Caco-2 (cell line): ENCODE measurements around the gene GRK5. TPM values are rescaled to one million over a fixed set of nuclear protein-coding genes. Genes with fewer than 3 reads are reported as not detected.

Source experiments
- BruUV-seq: library from RNA; stranded (reverse); fragments of 400-500 nt; replicated peaks from 2 replicates; lab custom pipeline; 2021; lab: Mats Ljungman, UMichigan
- CTCF ChIA-PET: fragments of 300-600 bp; sonication (Branson Sonifier 250); formaldehyde crosslinking; loops from one replicate; lab custom pipeline; 2022; ENCODE audit warnings: antibody characterized with exemption; lab: Charles Lee
- POLR2A ChIA-PET: fragments of 300-600 bp; sonication (Branson Sonifier 250); formaldehyde crosslinking; loops from one replicate; lab custom pipeline; 2022; ENCODE audit warnings: antibody characterized with exemption; lab: Charles Lee
- DNase-seq, 2 experiments: peaks; one replicate each; pipeline versions ENCODE4 v3.0.0 to v3.0.0-alpha.2; 2020 to 2022
- H3K27me3 ChIP-seq: replicated peaks from 2 replicates; pipeline ENCODE4 v1.6.0; 2011; ENCODE audit warnings: low read length; ENCODE audit not compliant: control insufficient read depth, insufficient read depth
- H3K36me3 ChIP-seq: 2 replicates; pipeline ENCODE4 v1.5.1; 2011; ENCODE audit warnings: low read length; ENCODE audit not compliant: control insufficient read depth, insufficient read depth
- H3K4me1 ChIP-seq: fragments of 250-450 bp; sonication (Bioruptor Pico); 2 replicates; pipeline ENCODE4 v1.5.1; 2020; ENCODE audit warnings: mild to moderate bottlenecking
- H3K4me3 ChIP-seq: 2 replicates; pipeline ENCODE4 v1.5.1; 2011; ENCODE audit warnings: low read depth, mild to moderate bottlenecking, control low read depth, low read length
- H3K9me3 ChIP-seq: fragments of 250-450 bp; sonication (Bioruptor Pico); 2 replicates; pipeline ENCODE4 v1.5.1; 2020; ENCODE audit warnings: mild to moderate bottlenecking, moderate library complexity
- H3K27ac Mint-ChIP-seq: one replicate; pipeline ENCODE4 v1.8.0; 2022; ENCODE audit warnings: mixed read lengths; ENCODE audit not compliant: unreplicated experiment
- H3K27me3 Mint-ChIP-seq: one replicate; pipeline ENCODE4 v1.8.0; 2022; ENCODE audit warnings: mixed read lengths; ENCODE audit not compliant: insufficient read depth, unreplicated experiment
- H3K36me3 Mint-ChIP-seq: one replicate; pipeline ENCODE4 v1.8.0; 2022; ENCODE audit warnings: mild to moderate bottlenecking, mixed read lengths; ENCODE audit not compliant: insufficient read depth, unreplicated experiment
- H3K4me1 Mint-ChIP-seq: one replicate; pipeline ENCODE4 v1.8.0; 2022; ENCODE audit warnings: low read depth, mixed read lengths; ENCODE audit not compliant: unreplicated experiment
- H3K4me3 Mint-ChIP-seq: one replicate; pipeline ENCODE4 v1.8.0; 2022; ENCODE audit warnings: mild to moderate bottlenecking, moderate library complexity, mixed read lengths; ENCODE audit not compliant: unreplicated experiment
- H3K9me3 Mint-ChIP-seq: one replicate; pipeline ENCODE4 v1.8.0; 2022; ENCODE audit warnings: mixed read lengths; ENCODE audit not compliant: unreplicated experiment
- CTCF ChIP-seq, 2 experiments: fragments of 200-600 bp in 1 of 2; IDR thresholded peaks; 1 replicate in 1 of 2; 2 replicates in 1 of 2; pipeline versions ENCODE4 v1.5.1 to v1.8.0; 2011 to 2022; ENCODE audit warnings: antibody characterized with exemption in 1 of 2, control low read depth in 1 of 2, inconsistent platforms in 1 of 2, low read depth in 1 of 2, low read length in 1 of 2, mild to moderate bottlenecking in 1 of 2, moderate library complexity in 1 of 2; ENCODE audit not compliant: insufficient read depth in 1 of 2, severe bottlenecking in 1 of 2, unreplicated experiment in 1 of 2
- intact Hi-C: fragments of 100-400 bp; cut with micrococcal nuclease; formaldehyde crosslinking; loops from one replicate; pipeline ENCODE4 v1.10.0; 2022; ENCODE audit not compliant: unreplicated experiment
- total RNA-seq: library from RNA; stranded (reverse); gene quantifications from 2 replicates; pipeline ENCODE4 v1.2.3, GENCODE V29; 2022

The GRK5 gene
- total RNA-seq, 1 experiment from 2014 or later, result 7.7 TPM

- Mint-ChIP-seq H3K4me1 (no peaks in the 10 kb centered on the region), H3K4me3 (no peak overlapping the region), H3K9me3 (peaks cover 27% of the 10 kb centered on the region), H3K27me3 (no peaks in the 10 kb centered on the region), H3K27ac (no peak overlapping the region), H3K36me3 (no peaks in the 10 kb centered on the region)
- no peak for TF ChIP-seq CTCF (IDR thresholded peaks at IDR 0.05; ENCODE audit: insufficient read depth in 1 of 2, low read depth in 1 of 2, low read length in 1 of 2, severe bottlenecking in 1 of 2, unreplicated experiment in 1 of 2)
- peaks cover 6% of the 10 kb centered on the region for H3K4me1 ChIP-seq
- CTCF ChIA-PET, result no interaction called here
- POLR2A ChIA-PET, result no interaction called here
- H3K9me3 ChIP-seq, result peaks cover 11% of the 10 kb centered on the region
- BruUV-seq, result no TSS peak
- no peak for DNase-seq
- H3K4me3 ChIP-seq, result no peak overlapping the region
- no peaks in the 10 kb centered on the region for H3K27me3 ChIP-seq
- H3K36me3 ChIP-seq, result no peaks in the 10 kb centered on the region
- intact Hi-C loops, result no loop called here
Measured at GRCh38 chr10:119357412-119358151, 150.2 kb downstream of the GRK5 start.

GRCh38 chr10:119358152-119358512, 150.8 kb downstream of the GRK5 start:
- ChIA-PET CTCF (no interaction called here), POLR2A (no interaction called here)
- Histone ChIP-seq H3K4me3 (no peak overlapping the region), H3K4me1 (peaks cover 6% of the 10 kb centered on the region), H3K36me3 (no peaks in the 10 kb centered on the region), H3K27me3 (no peaks in the 10 kb centered on the region), H3K9me3 (peaks cover 11% of the 10 kb centered on the region)
- Mint-ChIP-seq H3K27me3 (no peaks in the 10 kb centered on the region), H3K9me3 (peaks cover 27% of the 10 kb centered on the region), H3K4me1 (no peaks in the 10 kb centered on the region), H3K4me3 (no peak overlapping the region), H3K36me3 (no peaks in the 10 kb centered on the region), H3K27ac (no peak overlapping the region)
- no peak for TF ChIP-seq CTCF (IDR thresholded peaks at IDR 0.05; ENCODE audit: insufficient read depth in 1 of 2, low read depth in 1 of 2, low read length in 1 of 2, severe bottlenecking in 1 of 2, unreplicated experiment in 1 of 2)
- intact Hi-C loops, result no loop called here
- no peak for DNase-seq
- BruUV-seq, result no TSS peak

- TF ChIP-seq CTCF (IDR thresholded peaks at IDR 0.05; ENCODE audit: insufficient read depth in 1 of 2, low read depth in 1 of 2, low read length in 1 of 2, severe bottlenecking in 1 of 2, unreplicated experiment in 1 of 2), result no peak
- Histone ChIP-seq H3K27me3 (no peaks in the 10 kb centered on the region), H3K4me3 (no peak overlapping the region), H3K4me1 (peaks cover 6% of the 10 kb centered on the region), H3K36me3 (no peaks in the 10 kb centered on the region), H3K9me3 (peaks cover 11% of the 10 kb centered on the region)
- Mint-ChIP-seq H3K36me3 (no peaks in the 10 kb centered on the region), H3K27ac (no peak overlapping the region), H3K4me1 (no peaks in the 10 kb centered on the region), H3K9me3 (peaks cover 27% of the 10 kb centered on the region), H3K27me3 (no peaks in the 10 kb centered on the region), H3K4me3 (no peak overlapping the region)
- POLR2A ChIA-PET, result no interaction called here
- intact Hi-C loops, result no loop called here
- CTCF ChIA-PET, result no interaction called here
- no TSS peak for BruUV-seq
- DNase-seq, result no peak
Measured at GRCh38 chr10:119358567-119358966, 151.2 kb downstream of the GRK5 start.
